H9 (cell line): ENCODE results near the gene BIRC3. TPM values are rescaled to one million over a fixed set of nuclear protein-coding genes. Genes with fewer than 3 reads are reported as not detected.

Experiments used
- DNase-seq: peaks from one replicate; pipeline ENCODE4 v3.0.0-alpha.2; 2017
- H2AFZ ChIP-seq: one replicate; pipeline ENCODE4 v1.6.1; 2013; ENCODE audit warnings: mild to moderate bottlenecking, low read length, control low read depth, moderate library complexity
- H2AK5ac ChIP-seq: 2 replicates; pipeline ENCODE4 v1.6.1; 2013; ENCODE audit warnings: low read length, control low read depth, mixed read lengths; ENCODE audit not compliant: insufficient read length
- H2BK120ac ChIP-seq: one replicate; pipeline ENCODE4 v1.6.1; 2013; ENCODE audit warnings: low read depth, mild to moderate bottlenecking, low read length, control low read depth, inconsistent platforms; ENCODE audit not compliant: poor library complexity, severe bottlenecking
- H2BK12ac ChIP-seq: 2 replicates; pipeline ENCODE4 v1.6.1; 2013; ENCODE audit warnings: low read length, control low read depth, mixed read lengths, low read depth; ENCODE audit not compliant: insufficient read length
- H2BK15ac ChIP-seq: 2 replicates; pipeline ENCODE4 v1.6.1; 2013; ENCODE audit warnings: low read depth, low read length, control low read depth
- H2BK20ac ChIP-seq: one replicate; pipeline ENCODE4 v1.6.1; 2013; ENCODE audit warnings: low read depth, mild to moderate bottlenecking, low read length, control low read depth, inconsistent platforms; ENCODE audit not compliant: poor library complexity, severe bottlenecking
- H2BK5ac ChIP-seq: 2 replicates; pipeline ENCODE4 v1.6.1; 2013; ENCODE audit warnings: low read length, control low read depth, mixed read lengths; ENCODE audit not compliant: insufficient read length
- H3K14ac ChIP-seq: 2 replicates; pipeline ENCODE4 v1.6.1; 2013; ENCODE audit warnings: low read length, control low read depth; ENCODE audit not compliant: insufficient read depth
- H3K18ac ChIP-seq: 2 replicates; pipeline ENCODE4 v1.6.1; 2013; ENCODE audit warnings: low read depth, mild to moderate bottlenecking, mixed read lengths, low read length, control low read depth; ENCODE audit not compliant: insufficient read length
- H3K23ac ChIP-seq: 2 replicates; pipeline ENCODE4 v1.6.1; 2013; ENCODE audit warnings: low read length, control low read depth, mixed read lengths, low read depth; ENCODE audit not compliant: insufficient read length
- H3K23me2 ChIP-seq: 2 replicates; pipeline ENCODE4 v1.6.1; 2013; ENCODE audit warnings: low read depth, mild to moderate bottlenecking, mixed read lengths, low read length, control low read depth; ENCODE audit not compliant: insufficient read length, poor library complexity, severe bottlenecking
- H3K27ac ChIP-seq: 2 replicates; pipeline ENCODE4 v1.5.1; 2013; ENCODE audit warnings: low read length, control low read depth, mixed read lengths, low read depth; ENCODE audit not compliant: insufficient read length
- H3K27me3 ChIP-seq: 2 replicates; pipeline ENCODE4 v1.6.1; 2013; ENCODE audit warnings: low read length, control low read depth, inconsistent platforms; ENCODE audit not compliant: insufficient read depth
- H3K4ac ChIP-seq: 2 replicates; pipeline ENCODE4 v1.6.1; 2013; ENCODE audit warnings: low read depth, mild to moderate bottlenecking, control low read depth, inconsistent platforms, low read length, moderate library complexity
- H3K4me1 ChIP-seq: 2 replicates; pipeline ENCODE4 v1.6.1; 2013; ENCODE audit warnings: low read length, control low read depth, inconsistent platforms; ENCODE audit not compliant: insufficient read depth
- H3K4me2 ChIP-seq: 2 replicates; pipeline ENCODE4 v1.6.1; 2013; ENCODE audit warnings: low read length, control low read depth, mixed read lengths; ENCODE audit not compliant: insufficient read length, insufficient read depth
- H3K56ac ChIP-seq: 2 replicates; pipeline ENCODE4 v1.6.1; 2013; ENCODE audit warnings: low read depth, mild to moderate bottlenecking, mixed read lengths, low read length, control low read depth; ENCODE audit not compliant: insufficient read length
- H3K79me1 ChIP-seq: 2 replicates; pipeline ENCODE4 v1.6.1; 2013; ENCODE audit warnings: low read depth, mild to moderate bottlenecking, moderate library complexity, low read length, control low read depth, inconsistent platforms; ENCODE audit not compliant: insufficient read depth, poor library complexity, severe bottlenecking
- H3K79me2 ChIP-seq: 2 replicates; pipeline ENCODE4 v1.6.1; 2013; ENCODE audit warnings: low read length, control low read depth, inconsistent platforms; ENCODE audit not compliant: insufficient read depth
- H3K9ac ChIP-seq: 2 replicates; pipeline ENCODE4 v1.6.1; 2013; ENCODE audit warnings: low read length, control low read depth, mixed read lengths; ENCODE audit not compliant: insufficient read length; ENCODE audit errors: extremely low read depth
- H3K9me3 ChIP-seq: one replicate; pipeline ENCODE4 v1.6.1; 2013; ENCODE audit warnings: low read depth, low read length, inconsistent platforms; ENCODE audit not compliant: control insufficient read depth
- H3T11ph ChIP-seq: one replicate; pipeline ENCODE4 v1.6.1; 2013; ENCODE audit warnings: mild to moderate bottlenecking, low read length, control low read depth, inconsistent platforms
- H4K20me1 ChIP-seq: one replicate; pipeline ENCODE4 v1.6.1; 2013; ENCODE audit not compliant: control insufficient read depth, insufficient read length, insufficient read depth
- H4K5ac ChIP-seq: 2 replicates; pipeline ENCODE4 v1.6.1; 2013; ENCODE audit warnings: low read depth, mild to moderate bottlenecking, mixed read lengths, low read length, control low read depth; ENCODE audit not compliant: insufficient read length
- H4K8ac ChIP-seq: replicated peaks from 2 replicates; pipeline ENCODE4 v1.6.1; 2013; ENCODE audit warnings: low read length, control low read depth, mixed read lengths, low read depth; ENCODE audit not compliant: insufficient read length
- H4K91ac ChIP-seq: 2 replicates; pipeline ENCODE4 v1.6.1; 2013; ENCODE audit warnings: low read depth, mild to moderate bottlenecking, moderate library complexity, mixed read lengths, low read length, control low read depth; ENCODE audit not compliant: insufficient read length
- H3K27ac Mint-ChIP-seq, 3 experiments: 2 replicates in 2 of 3; 3 replicates in 1 of 3; pipeline ENCODE4 v1.8.0; 2020 to 2021; ENCODE audit warnings: mixed read lengths in 3 of 3, mild to moderate bottlenecking in 1 of 3, moderate library complexity in 1 of 3
- H3K27me3 Mint-ChIP-seq: 2 replicates; pipeline ENCODE4 v1.8.0; 2021; ENCODE audit warnings: low read depth, mild to moderate bottlenecking, moderate library complexity, mixed read lengths
- H3K36me3 Mint-ChIP-seq, 3 experiments: 2 replicates in 2 of 3; 3 replicates in 1 of 3; pipeline ENCODE4 v1.8.0; 2020 to 2021; ENCODE audit warnings: low read depth in 3 of 3, mixed read lengths in 3 of 3; ENCODE audit not compliant: insufficient read depth in 1 of 3
- H3K4me1 Mint-ChIP-seq, 2 experiments: 2 replicates each; pipeline ENCODE4 v1.8.0; 2020; ENCODE audit warnings: mixed read lengths in 2 of 2
- H3K4me3 Mint-ChIP-seq, 2 experiments: 2 replicates in 1 of 2; 3 replicates in 1 of 2; pipeline ENCODE4 v1.8.0; 2020 to 2021; ENCODE audit warnings: mild to moderate bottlenecking in 2 of 2, mixed read lengths in 2 of 2, moderate library complexity in 1 of 2
- H3K9me3 Mint-ChIP-seq, 2 experiments: 2 replicates in 1 of 2; 3 replicates in 1 of 2; pipeline ENCODE4 v1.8.0; 2020; ENCODE audit warnings: mild to moderate bottlenecking in 2 of 2, mixed read lengths in 2 of 2, moderate library complexity in 1 of 2
- total RNA-seq: library from RNA; stranded (reverse); gene quantifications from 2 replicates; pipeline ENCODE4 v1.2.1, GENCODE V29; 2021
- TF ChIP-seq, protein P1 (sequence below): fragments of 200-600 bp; sonication (generic); conservative IDR thresholded peaks from 3 replicates; pipeline ENCODE4 v1.8.0; 2021; ENCODE audit warnings: antibody characterized with exemption, mild to moderate bottlenecking

BIRC3 gene
- total RNA-seq, 1 experiment from 2014 or later = 0.04 TPM

DNA sequence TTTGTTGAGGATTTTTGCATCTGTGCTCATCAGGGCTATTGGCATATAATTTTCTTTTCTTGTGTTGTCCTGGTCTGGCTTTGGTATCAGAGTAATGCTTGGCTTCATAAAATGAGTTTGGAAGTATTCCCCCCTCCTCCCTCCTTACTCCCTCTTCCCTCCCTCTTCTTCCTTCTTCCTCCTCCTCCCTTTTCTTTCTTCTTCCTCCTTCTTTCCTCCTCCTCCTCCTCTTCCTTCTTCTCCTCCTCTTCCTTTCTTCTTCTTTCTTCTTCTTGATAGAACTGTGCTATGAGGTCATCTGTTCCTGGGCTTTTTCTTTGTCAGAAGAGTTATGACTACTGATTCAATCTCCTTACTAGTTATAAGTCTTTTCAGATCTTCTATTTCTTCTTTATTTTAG lies 39.8 kb downstream of the BIRC3 start:
- no peak overlapping the region for H2AK5ac ChIP-seq
- H3K27ac ChIP-seq = no peak overlapping the region
- no peak overlapping the region for H3K23ac ChIP-seq
- H3K4ac ChIP-seq = no peak overlapping the region
- H3K79me2 ChIP-seq = no peaks in the 10 kb centered on the region; the same call in 1 of the 2 replicates
- no peak overlapping the region for H4K5ac ChIP-seq
- no peaks in the 10 kb centered on the region for H3K27me3 Mint-ChIP-seq
- H3K9me3 Mint-ChIP-seq = peaks cover 8 to 9% of the 10 kb centered on the region in 2 experiments; a peak in 4 of 5 replicates
- no peaks in the 10 kb centered on the region for H3K23me2 ChIP-seq
- H3K4me1 Mint-ChIP-seq = no peaks in the 10 kb centered on the region
- peaks cover 27 to 58% (median 44%) of the 10 kb centered on the region in 3 experiments for H3K36me3 Mint-ChIP-seq
- H2BK120ac ChIP-seq = no peak overlapping the region
- H3K18ac ChIP-seq = no peak overlapping the region
- H2BK15ac ChIP-seq = no peak overlapping the region
- H3K9me3 ChIP-seq = no peaks in the 10 kb centered on the region
- no peak overlapping the region for H4K8ac ChIP-seq
- H3K14ac ChIP-seq = no peak overlapping the region
- DNase-seq = no peak
- no peak overlapping the region for H2BK12ac ChIP-seq
- H4K20me1 ChIP-seq = no peaks in the 10 kb centered on the region
- no peaks in the 10 kb centered on the region for H3K4me1 ChIP-seq
- no peak overlapping the region for H3K56ac ChIP-seq
- no peak overlapping the region for H4K91ac ChIP-seq
- H3K27me3 ChIP-seq = no peaks in the 10 kb centered on the region
- H2BK20ac ChIP-seq = no peak overlapping the region
- H3K79me1 ChIP-seq = no peaks in the 10 kb centered on the region
- no peak overlapping the region for H2BK5ac ChIP-seq
- H3T11ph ChIP-seq = no peak overlapping the region
- H3K27ac Mint-ChIP-seq = no peak overlapping the region
- no peak overlapping the region for H3K4me2 ChIP-seq
- no peak overlapping the region for H3K9ac ChIP-seq
- no peak overlapping the region for H3K4me3 Mint-ChIP-seq
- no peak overlapping the region for H2AFZ ChIP-seq
- TF ChIP-seq, protein P1, sequence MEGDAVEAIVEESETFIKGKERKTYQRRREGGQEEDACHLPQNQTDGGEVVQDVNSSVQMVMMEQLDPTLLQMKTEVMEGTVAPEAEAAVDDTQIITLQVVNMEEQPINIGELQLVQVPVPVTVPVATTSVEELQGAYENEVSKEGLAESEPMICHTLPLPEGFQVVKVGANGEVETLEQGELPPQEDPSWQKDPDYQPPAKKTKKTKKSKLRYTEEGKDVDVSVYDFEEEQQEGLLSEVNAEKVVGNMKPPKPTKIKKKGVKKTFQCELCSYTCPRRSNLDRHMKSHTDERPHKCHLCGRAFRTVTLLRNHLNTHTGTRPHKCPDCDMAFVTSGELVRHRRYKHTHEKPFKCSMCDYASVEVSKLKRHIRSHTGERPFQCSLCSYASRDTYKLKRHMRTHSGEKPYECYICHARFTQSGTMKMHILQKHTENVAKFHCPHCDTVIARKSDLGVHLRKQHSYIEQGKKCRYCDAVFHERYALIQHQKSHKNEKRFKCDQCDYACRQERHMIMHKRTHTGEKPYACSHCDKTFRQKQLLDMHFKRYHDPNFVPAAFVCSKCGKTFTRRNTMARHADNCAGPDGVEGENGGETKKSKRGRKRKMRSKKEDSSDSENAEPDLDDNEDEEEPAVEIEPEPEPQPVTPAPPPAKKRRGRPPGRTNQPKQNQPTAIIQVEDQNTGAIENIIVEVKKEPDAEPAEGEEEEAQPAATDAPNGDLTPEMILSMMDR = no peak
